GM18858 (cell line): ENCODE measurements around the gene HOXB8.

ENCODE experiments used
- ATAC-seq: cut with Tn5 transposase; IDR thresholded peaks from one replicate; pipeline ENCODE4 v1.9.1; 2021; ENCODE audit not compliant: unreplicated experiment

The HOXB8 gene

GRCh38 chr17:48596735-48597527 lies 18.2 kb downstream of the HOXB8 start:
- ATAC-seq, result no peak

DNA sequence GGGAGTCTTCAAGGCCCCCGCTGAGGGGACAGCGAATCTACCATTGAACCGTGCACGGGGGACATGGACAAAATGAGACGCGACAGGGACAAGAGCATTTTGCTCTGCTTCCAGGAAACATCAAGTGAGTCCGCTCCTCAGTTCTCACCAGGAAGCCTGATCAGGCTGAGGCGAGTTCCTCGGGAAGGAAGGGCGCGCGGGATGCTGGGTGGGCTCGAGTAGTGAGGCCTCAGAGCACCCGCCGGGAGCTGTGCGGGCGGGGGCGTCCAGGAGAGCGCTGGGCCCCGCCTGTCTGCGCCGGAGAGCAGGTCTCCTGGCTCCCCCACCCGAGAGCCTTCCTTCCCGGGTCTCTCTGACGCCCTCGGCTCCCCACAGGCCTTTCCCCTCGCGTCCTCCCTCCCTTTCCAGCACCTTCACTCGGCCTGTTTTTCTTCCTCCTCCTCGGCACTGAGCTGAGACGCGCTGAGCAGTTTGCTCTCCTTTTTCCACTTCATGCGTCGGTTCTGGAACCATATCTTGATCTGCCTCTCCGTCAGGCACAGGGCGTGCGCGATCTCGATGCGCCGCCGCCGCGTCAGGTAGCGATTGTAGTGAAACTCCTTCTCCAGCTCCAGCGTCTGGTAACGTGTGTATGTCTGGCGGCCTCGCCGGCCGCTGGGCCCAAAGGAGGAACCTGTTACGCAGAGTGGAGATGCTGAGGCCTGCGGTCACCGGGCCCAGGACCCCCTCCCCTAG lies 18.9 kb downstream of the HOXB8 start:
- no peak for ATAC-seq

GRCh38 chr17:48595278-48595999 lies 19.7 kb downstream of the HOXB8 start:
- no peak for ATAC-seq

- no peak for ATAC-seq
Observed at GRCh38 chr17:48594538-48595277, 20.4 kb downstream of the HOXB8 start.

GRCh38 chr17:48593840-48594537 lies 21.1 kb downstream of the HOXB8 start:
- ATAC-seq, result no peak

DNA sequence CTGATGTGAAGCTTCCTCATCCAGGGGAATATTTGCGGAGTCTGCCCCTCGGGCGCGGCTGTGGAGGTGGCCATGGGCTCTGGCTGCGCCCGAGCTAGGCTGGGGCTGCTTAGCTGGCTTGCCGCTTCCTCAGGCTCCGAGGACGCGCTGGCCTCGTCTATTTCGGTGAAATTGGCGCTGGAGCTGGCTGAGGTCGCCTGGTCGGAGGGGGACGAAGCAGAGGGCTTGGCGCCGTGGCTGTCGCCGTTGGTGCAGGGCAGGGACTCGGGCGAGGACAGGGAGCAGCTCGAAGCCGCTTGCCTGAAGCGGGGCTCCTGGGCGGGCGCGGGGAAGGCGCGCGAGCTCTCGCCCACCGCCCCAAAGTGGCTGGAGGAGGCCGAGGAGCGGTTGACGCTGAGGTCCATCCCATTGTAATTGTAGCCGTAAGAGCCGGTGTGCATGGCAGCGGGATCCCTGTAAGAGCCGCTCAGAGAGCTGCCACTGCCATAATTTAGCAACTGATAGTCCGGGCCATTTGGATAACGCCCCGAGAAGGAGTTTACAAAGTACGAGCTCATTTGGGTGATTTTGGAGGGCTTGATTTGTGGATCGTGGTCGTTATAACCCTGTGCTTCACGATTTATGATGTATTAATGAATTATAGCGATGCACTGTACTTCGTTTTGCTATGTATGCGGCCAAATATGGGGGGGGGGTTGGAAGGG lies 21.8 kb downstream of the HOXB8 start, which contains the start of gene HOXB5:
TSS of gene HOXB5 (minus strand) at position 654 of the 704 bp plus-strand sequence. CDS start at position 557, 97 bp downstream.
- no peak for ATAC-seq

DNA sequence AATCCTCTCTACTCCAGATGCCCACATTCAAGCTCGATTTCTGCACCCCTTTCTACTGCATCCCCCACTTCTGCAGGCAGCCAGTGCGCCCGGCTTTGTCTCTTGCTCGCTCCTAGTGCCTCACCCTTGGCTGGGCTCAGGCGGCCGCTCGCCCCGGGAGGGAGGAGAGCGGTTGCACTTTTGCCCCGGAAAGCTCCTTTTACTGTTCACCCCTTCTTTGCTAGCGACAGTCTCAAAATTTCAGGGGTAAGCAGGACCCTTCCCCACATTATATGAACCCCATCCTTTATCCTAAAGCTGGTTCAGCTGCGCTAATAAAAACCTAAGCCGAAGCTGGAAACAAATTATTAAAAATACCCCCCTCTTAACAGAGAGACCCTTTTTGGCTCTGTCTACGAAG lies 22.5 kb downstream of the HOXB8 start:
- ATAC-seq, result no peak

DNA sequence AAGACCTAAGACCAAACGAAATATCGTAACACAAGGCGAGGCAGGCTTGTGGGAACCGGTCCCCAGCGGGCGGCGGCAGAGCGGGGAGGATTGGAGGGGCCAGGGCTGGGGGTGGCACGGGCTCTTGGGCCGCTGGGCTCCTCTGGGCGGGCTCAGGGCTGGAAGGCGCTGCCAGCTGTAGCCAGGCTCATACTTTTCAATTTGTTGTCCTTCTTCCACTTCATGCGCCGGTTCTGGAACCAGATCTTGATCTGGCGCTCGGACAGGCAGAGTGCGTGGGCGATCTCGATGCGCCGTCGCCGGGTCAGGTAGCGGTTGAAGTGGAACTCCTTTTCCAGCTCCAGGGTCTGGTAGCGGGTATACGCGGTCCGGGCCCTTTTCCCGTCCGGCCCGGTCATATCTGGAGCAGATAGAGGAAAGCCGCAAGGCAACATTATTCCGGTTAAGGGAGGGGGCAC lies 23.0 kb downstream of the HOXB8 start:
- no peak for ATAC-seq

DNA sequence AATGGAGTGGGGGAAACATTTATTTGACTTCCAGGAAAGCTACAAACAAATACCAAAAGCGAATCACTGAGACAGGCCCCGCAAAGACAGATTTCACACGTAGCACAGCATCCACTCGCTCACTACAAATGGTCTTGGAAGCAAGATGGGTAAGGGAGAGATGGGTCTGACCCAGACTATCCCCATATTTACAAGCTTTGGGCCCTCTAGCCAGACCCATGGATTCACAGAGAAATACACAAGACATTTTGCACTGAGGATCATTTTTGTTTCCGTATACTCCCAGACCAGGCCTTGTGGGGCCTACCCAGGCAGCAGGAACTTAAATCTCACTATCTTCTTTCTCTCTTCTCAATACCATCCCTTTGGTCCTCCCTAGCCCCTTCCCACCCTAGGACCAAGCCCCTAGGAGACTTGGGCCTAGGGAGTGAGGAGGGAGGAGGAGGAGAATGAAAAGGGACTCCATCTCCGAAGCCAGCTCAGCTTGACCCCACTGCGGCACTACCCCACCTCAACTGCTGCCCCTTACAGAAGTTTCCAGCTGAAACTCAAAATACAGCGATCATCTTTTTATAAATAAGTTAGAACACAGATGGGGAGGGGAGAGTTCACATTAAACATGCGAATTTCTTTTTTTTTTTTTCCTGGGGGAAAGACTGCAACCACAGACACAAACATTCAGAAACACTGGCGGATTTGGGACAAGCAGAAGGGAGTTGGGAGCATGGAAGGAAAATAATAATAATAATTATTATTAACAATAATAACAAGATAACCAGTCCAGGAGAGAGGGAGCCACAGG lies 23.6 kb downstream of the HOXB8 start:
- ATAC-seq, result no peak

DNA sequence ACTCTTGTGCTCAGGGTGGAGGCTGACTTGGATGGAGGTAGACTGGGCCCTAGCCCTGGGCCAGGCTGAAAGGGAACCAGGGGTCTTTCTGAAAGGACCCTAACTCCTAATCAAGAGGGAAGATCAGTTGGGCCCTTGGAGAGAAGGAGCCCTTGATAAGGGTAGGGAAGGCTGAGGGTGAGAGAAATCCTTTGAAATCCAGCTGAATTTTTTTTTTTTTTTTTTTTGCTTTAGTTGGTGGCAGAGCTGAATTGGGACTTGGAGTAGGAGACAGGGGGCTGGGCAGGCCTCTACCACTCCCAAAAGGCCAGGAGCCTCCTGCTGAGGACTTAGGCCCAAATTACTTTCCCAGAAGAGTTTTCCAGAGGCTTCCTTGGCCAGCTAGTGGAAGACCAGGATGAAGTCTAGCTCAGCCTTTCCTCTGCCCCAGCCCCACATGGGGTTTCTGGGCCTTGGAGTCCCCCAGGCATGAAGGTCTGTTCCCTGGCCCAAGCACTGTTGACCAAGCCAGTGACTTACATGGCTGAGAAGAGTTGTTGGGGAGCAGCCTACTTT lies 24.4 kb downstream of the HOXB8 start:
- ATAC-seq, result no peak

DNA sequence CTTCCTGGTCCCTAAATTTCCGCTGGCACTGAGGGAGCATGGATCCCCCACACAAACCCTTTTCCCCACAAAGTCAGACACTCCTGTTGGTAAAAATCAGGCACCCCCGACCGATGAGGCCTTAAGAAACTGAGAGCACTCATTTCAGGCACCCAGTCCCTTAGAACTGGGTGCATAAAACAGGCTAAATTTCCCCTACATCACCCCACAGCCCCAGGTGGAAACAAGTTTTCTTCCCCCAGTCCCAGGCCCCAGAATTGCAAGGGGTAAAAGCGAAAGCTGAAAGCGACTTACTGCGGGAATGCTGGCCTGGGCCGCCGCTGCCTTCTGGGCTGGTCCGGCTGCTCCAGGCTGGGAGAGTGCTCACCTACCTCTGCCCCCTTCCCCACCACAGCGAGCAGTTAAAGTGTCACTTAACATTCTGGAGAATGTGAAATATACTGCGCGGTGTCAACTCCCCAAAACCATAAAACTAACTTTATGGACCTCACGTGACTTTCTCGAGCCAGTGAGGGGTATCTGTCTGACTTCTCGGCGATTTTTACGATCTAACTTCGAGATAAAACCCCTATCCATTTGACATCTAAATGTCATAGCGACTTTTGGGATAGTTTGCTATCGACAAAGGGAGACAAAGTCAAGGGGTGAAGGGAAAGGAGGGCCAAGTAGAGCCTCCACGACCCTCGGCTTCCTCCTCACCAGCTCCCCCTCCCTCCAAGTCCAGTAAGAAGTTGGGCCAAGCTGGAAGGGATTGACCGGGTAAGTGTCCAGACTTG lies 25.1 kb downstream of the HOXB8 start, which contains the start of gene HOXB3:
TSS of gene HOXB3 (minus strand) at position 411 of the 776 bp plus-strand sequence. CDS start 37,767 bp downstream, outside the sequence.
- no peak for ATAC-seq

- ATAC-seq, result no peak
Observed at GRCh38 chr17:48589060-48589830, 25.8 kb downstream of the HOXB8 start.

GRCh38 chr17:48588528-48588927 lies 26.6 kb downstream of the HOXB8 start:
- ATAC-seq, result no peak

GRCh38 chr17:48588074-48588415 lies 27.0 kb downstream of the HOXB8 start:
- no peak for ATAC-seq

DNA sequence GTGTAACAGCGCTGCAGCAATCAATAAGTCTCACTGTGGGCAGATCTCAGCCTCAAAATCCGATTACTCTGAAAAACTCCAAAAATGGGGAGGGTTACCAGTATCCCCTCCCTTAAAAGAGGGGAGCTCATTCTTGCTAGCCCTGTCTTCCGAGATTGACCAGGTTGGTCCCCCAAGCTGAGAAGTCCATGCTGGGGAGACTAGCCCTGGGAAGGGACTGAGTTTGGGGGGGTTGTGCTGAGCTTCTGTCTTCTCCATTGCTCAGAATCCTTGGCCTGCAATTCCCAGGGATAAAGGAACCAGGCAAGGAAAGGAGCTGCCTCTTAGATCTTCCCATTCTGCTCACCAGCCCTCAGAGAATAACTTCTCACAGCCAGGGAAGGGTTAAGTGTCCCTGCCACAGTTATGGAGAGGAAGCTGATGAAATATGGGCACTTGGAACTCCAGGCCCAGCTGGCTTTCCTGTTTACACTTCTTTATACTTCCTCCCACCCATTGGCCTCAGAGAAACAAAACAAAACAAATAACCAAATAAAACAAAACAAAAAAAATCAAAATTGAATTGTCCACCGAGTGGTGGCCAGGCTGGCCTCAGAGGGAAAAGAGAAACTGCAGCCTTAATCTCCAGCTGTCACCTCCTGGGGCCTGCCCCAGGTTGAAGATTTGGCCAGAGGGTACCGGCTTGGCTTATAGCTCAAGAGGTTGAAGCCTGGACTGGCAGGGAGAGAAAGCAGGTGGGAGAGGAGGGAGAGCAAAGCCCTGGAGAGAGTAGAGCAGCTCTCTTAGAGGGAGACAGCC lies 27.6 kb downstream of the HOXB8 start:
- no peak for ATAC-seq
